Natural killer cell (primary cell): ENCODE data around the gene DYSF. TPM values are rescaled to one million over a fixed set of nuclear protein-coding genes. Genes with fewer than 3 reads are reported as not detected.

Source experiments
- ATAC-seq, 3 donors: fragments of 150-1000 bp in 2 of 3; fragments of 200-7000 bp in 1 of 3; cut with Tn5 transposase; 1 replicate in 1 of 3; 2 replicates in 2 of 3; pipeline ENCODE4 v1.10.0; 2021; ENCODE audit warnings: mild to moderate bottlenecking in 2 of 3, moderate library complexity in 2 of 3
- DNase-seq, 2 donors: peaks; one replicate each; pipeline versions ENCODE4 v3.0.0 to v3.0.0-alpha.2; 2013 to 2021; ENCODE audit warnings: mixed read lengths in 1 of 2
- H3K27ac ChIP-seq: one replicate; pipeline ENCODE4 v1.5.1; 2013; ENCODE audit warnings: mild to moderate bottlenecking, low read length
- H3K27me3 ChIP-seq: one replicate; pipeline ENCODE4 v1.6.1; 2013; ENCODE audit warnings: low read length; ENCODE audit not compliant: control insufficient read depth, insufficient read depth
- H3K36me3 ChIP-seq: one replicate; pipeline ENCODE4 v1.6.1; 2013; ENCODE audit warnings: low read length; ENCODE audit not compliant: control insufficient read depth, insufficient read depth
- H3K4me1 ChIP-seq: one replicate; pipeline ENCODE4 v1.6.1; 2013; ENCODE audit warnings: low read length; ENCODE audit not compliant: control insufficient read depth, insufficient read depth
- H3K4me3 ChIP-seq: one replicate; pipeline ENCODE4 v1.5.1; 2013; ENCODE audit warnings: low read length
- H3K9me3 ChIP-seq: one replicate; pipeline ENCODE4 v1.6.1; 2013; ENCODE audit warnings: low read length; ENCODE audit not compliant: control insufficient read depth, insufficient read depth
- H3K27ac Mint-ChIP-seq, 2 donors: one replicate each; pipeline ENCODE4 v1.8.0; 2022; ENCODE audit warnings: mild to moderate bottlenecking in 2 of 2, mixed read lengths in 2 of 2, moderate library complexity in 1 of 2
- H3K27me3 Mint-ChIP-seq, 2 donors: one replicate each; pipeline ENCODE4 v1.8.0; 2022; ENCODE audit warnings: low read depth in 2 of 2, mixed read lengths in 2 of 2
- H3K36me3 Mint-ChIP-seq: one replicate; pipeline ENCODE4 v1.8.0; 2022; ENCODE audit warnings: mixed read lengths
- H3K4me1 Mint-ChIP-seq, 2 donors: one replicate each; pipeline ENCODE4 v1.8.0; 2022; ENCODE audit warnings: mixed read lengths in 2 of 2
- H3K4me3 Mint-ChIP-seq: one replicate; pipeline ENCODE4 v1.8.0; 2022; ENCODE audit warnings: mild to moderate bottlenecking, moderate library complexity, mixed read lengths
- H3K9me3 Mint-ChIP-seq, 2 donors: one replicate each; pipeline ENCODE4 v1.8.0; 2022; ENCODE audit warnings: mixed read lengths in 2 of 2
- CTCF ChIP-seq: fragments of 200-600 bp; IDR thresholded peaks from one replicate; pipeline ENCODE4 v1.8.0; 2022; ENCODE audit warnings: antibody characterized with exemption
- WGBS: methylation state at CpG from one replicate; pipeline ENCODE4 v1.1.7; 2013; ENCODE audit warnings: missing lambda C conversion rate; ENCODE audit not compliant: insufficient coverage; 5-methylcytosine and 5-hydroxymethylcytosine counted together
- intact Hi-C: fragments of 100-400 bp; cut with micrococcal nuclease; formaldehyde crosslinking; loops from one replicate; pipeline ENCODE4 v1.14.2; 2022
- total RNA-seq, 4 donors: library from RNA; stranded (reverse); fragments of 120-200 nt in 1 of 4; gene quantifications; one replicate each; pipeline versions ENCODE4 v1.2.3 to v1.2.4, GENCODE V29; 2013 to 2022

Gene DYSF
- total RNA-seq, 3 donors from 2014 or later (not counting 1 experiment from before 2014, with no cell fraction given) = 11.4 to 19.5 (median 12.4) TPM

DNA sequence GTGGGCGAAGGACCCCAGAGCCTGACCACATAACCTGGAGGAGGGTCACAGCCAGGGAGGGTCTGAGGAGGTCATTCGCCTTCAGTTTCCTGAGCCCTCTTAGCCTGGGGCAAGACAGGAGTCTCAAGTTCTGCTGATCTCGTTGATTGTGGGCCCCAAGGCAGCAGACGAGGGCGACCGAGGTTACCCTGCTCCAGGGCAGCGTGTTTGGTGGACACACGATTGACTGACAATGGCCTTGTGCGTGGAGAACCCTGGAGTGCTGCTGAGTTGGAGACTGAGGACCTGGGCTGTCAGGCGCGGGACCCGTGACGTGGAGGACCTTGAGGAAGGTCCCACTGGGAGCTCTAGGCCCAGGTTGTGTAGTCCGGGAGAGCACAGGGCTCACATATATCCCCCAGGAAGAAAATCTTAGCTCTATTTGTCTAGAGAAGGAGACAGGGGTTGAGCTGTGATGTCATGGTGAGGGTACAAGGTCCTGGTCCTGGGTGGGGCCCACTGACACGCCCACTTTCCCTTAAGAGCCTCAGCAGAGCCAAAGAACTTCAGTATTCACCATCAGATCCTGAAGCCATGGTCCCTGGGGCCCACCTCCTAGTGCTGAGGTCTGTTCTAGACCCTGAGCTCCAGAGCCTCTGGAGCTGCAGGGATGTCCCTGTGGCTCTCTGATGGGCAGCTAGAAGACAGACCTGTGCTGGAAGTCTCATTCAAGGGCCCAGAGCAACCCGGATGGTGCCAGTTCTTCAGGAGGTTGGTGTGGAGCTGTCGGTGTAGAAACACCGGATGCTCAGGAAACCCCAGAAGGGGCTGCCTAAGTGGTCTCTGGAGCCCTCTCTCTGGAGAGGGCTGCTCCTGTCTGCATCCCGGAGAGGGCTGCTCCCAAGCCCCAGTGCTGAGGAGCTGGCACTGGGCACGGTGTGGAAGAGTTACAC is 53.1 kb downstream of the DYSF start:
- no peak for DNase-seq
- no peak for TF ChIP-seq CTCF
- no peak overlapping the region for H3K27ac Mint-ChIP-seq
- intact Hi-C loops = no loop called here
- H3K27me3 ChIP-seq = no peaks in the 10 kb centered on the region
- no peak overlapping the region for H3K4me3 ChIP-seq
- H3K36me3 Mint-ChIP-seq = no peaks in the 10 kb centered on the region
- H3K9me3 ChIP-seq = no peaks in the 10 kb centered on the region
- H3K27me3 Mint-ChIP-seq = no peaks in the 10 kb centered on the region
- H3K36me3 ChIP-seq = no peaks in the 10 kb centered on the region
- no peaks in the 10 kb centered on the region for H3K4me1 ChIP-seq
- no peaks in the 10 kb centered on the region for H3K9me3 Mint-ChIP-seq
- no peak overlapping the region for H3K27ac ChIP-seq
- H3K4me3 Mint-ChIP-seq = no peak overlapping the region
- WGBS = 85% methylated on average over 20 of the region's 20 CpGs
- no peaks in the 10 kb centered on the region for H3K4me1 Mint-ChIP-seq
- no peak for ATAC-seq

- no peaks in the 10 kb centered on the region for H3K36me3 Mint-ChIP-seq
- no peaks in the 10 kb centered on the region for H3K4me1 Mint-ChIP-seq
- DNase-seq = no peak
- 90% methylated on average over 8 of the region's 8 CpGs for WGBS
- H3K27ac ChIP-seq = no peak overlapping the region
- H3K9me3 ChIP-seq = no peaks in the 10 kb centered on the region
- TF ChIP-seq CTCF = no peak
- no peak overlapping the region for H3K4me3 Mint-ChIP-seq
- H3K4me3 ChIP-seq = no peak overlapping the region
- no peaks in the 10 kb centered on the region for H3K4me1 ChIP-seq
- no peaks in the 10 kb centered on the region for H3K27me3 ChIP-seq
- H3K27ac Mint-ChIP-seq = no peak overlapping the region
- no peak for ATAC-seq
- intact Hi-C loops = no loop called here
- H3K27me3 Mint-ChIP-seq = no peaks in the 10 kb centered on the region
- H3K36me3 ChIP-seq = no peaks in the 10 kb centered on the region
- H3K9me3 Mint-ChIP-seq = no peaks in the 10 kb centered on the region
Measured at GRCh38 chr2:71507476-71507875, 54.1 kb downstream of the DYSF start.

DNA sequence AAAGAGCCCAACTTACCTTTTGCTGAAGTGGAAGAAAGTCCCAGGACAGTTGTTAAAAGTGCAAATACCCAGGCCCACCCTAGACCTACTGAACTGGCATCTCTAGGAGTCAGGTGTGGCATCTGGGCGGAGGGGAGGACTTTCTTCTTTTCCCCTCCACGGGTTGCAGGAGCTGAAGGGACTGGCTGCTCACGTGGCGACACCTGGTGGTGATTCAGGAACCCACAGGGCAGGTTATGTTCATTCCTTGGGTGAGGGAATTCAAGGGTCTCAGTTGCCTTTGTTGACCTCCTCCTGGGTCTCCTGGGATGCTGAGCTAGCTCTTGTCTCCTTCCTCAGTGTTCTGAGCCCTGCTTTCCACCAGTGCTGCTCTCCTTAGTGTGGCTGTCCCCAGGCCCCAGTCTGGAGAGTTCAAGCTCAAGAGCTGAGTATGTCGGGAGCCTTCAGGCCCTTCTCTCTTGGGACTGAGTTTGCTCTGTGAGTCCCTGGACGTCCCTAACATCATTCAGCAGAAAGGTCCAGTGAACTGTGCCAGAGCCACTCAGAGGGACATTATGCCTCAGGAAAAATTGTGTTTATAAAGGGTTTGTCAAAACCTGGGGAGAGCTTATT is 56.9 kb downstream of the DYSF start:
- H3K27me3 Mint-ChIP-seq = no peaks in the 10 kb centered on the region

More for the DNA sequence above, 56.9 kb downstream of the DYSF start:
- peak in 2 of 3 donors; percentile 63 to 79 for ATAC-seq
- peak; percentile 89 for TF ChIP-seq CTCF
- no peak overlapping the region for H3K4me3 Mint-ChIP-seq
- Histone ChIP-seq H3K27me3 (no peaks in the 10 kb centered on the region), H3K4me3 (no peak overlapping the region), H3K9me3 (no peaks in the 10 kb centered on the region), H3K4me1 (no peaks in the 10 kb centered on the region), H3K36me3 (no peaks in the 10 kb centered on the region), H3K27ac (no peak overlapping the region)
- intact Hi-C loops = loop anchor here (1.0 to 2.0 kb wide), 2 partner anchors 211 to 354 kb away; no protein-coding TSS in a partner anchor
- H3K36me3 Mint-ChIP-seq = no peaks in the 10 kb centered on the region
- no peaks in the 10 kb centered on the region for H3K4me1 Mint-ChIP-seq
- H3K27ac Mint-ChIP-seq = no peak overlapping the region
- 27% methylated on average over 6 of the region's 6 CpGs for WGBS
- DNase-seq = peak; percentile 59 to 83
- H3K9me3 Mint-ChIP-seq = no peaks in the 10 kb centered on the region
